Bronchial epithelial cell (primary cell): Measurements from ENCODE around the gene EBI3. TPM values are rescaled to one million over a fixed set of nuclear protein-coding genes. Genes with fewer than 3 reads are reported as not detected.
"Not testable (repeated sequence)": the region's sequence is repeated elsewhere in the genome, so short reads cannot be mapped to it uniquely, and the experiment has no call there.

Experiments
- DNase-seq: peaks from one replicate; pipeline ENCODE4 v3.0.0-alpha.2; 2010; ENCODE audit warnings: low read depth
- FAIRE-seq: peaks from 2 replicates; lab custom pipeline; 2011; peaks lifted over from hg19 to GRCh38; lab: Jason Lieb, UNC
- H3K27me3 ChIP-seq: 2 replicates; pipeline ENCODE4 v1.5.1; 2011; ENCODE audit warnings: low read length; ENCODE audit not compliant: control insufficient read depth, insufficient read depth
- H3K36me3 ChIP-seq: 2 replicates; pipeline ENCODE4 v1.5.1; 2011; ENCODE audit warnings: low read length; ENCODE audit not compliant: control insufficient read depth, insufficient read depth
- H3K4me3 ChIP-seq: 2 replicates; pipeline ENCODE4 v1.5.1; 2011; ENCODE audit warnings: mild to moderate bottlenecking, low read depth, low read length, control low read depth
- CTCF ChIP-seq: IDR thresholded peaks from 2 replicates; pipeline ENCODE4 v1.5.1; 2011; ENCODE audit warnings: mild to moderate bottlenecking, moderate library complexity, low read length, control low read depth, inconsistent platforms; ENCODE audit not compliant: insufficient read depth, severe bottlenecking
- total RNA-seq: library from RNA; depleted of rRNA; stranded (reverse); fragments of >200 nt; gene quantifications from 2 replicates; pipeline ENCODE4 v1.2.1, GENCODE V29; 2014

EBI3 gene
- total RNA-seq, 1 donor from 2014 or later: not detected

DNA sequence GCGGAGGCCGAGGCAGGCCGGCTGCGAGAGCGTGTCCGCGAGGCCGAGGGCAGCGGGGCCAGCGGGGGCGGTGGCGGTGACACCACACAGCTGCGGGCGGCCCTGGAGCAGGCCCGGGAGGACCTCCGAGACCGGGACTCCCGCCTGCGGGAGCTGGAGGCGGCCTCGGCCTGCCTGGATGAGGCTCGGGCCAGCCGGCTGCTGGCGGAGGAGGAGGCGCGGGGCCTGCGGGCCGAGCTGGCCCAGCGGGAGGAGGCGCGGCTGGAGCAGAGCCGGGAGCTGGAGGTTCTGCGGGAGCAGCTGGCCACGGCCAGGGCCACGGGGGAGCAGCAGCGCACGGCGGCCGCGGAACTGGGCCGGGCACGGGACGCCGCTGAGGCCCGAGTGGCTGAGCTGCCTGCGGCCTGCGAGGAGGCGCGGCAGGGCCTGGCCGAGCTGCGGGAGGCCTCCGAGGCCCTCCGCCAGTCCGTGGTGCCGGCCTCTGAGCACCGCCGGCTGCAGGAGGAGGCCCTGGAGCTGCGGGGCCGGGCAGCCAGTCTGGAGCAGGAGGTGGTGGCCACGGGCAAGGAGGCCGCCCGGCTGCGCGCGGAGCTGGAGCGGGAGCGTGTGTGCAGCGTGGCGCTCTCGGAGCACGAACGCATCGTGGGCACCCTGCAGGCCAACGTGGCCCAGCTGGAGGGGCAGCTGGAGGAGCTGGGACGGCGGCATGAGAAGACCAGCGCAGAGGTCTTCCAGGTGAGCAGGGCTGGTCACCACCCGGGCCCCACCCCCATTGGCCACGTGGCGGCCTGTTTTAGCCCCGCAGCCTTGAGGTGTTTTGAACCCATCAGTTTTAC lies 11.7 kb upstream of the EBI3 start:
- H3K4me3 ChIP-seq: no peak overlapping the region
- no peak for DNase-seq
- H3K27me3 ChIP-seq: no peaks in the 10 kb centered on the region
- FAIRE-seq: no peak
- H3K36me3 ChIP-seq: no peaks in the 10 kb centered on the region
- TF ChIP-seq CTCF: no peak

- DNase-seq, FAIRE-seq, H3K27me3 ChIP-seq, H3K36me3 ChIP-seq, H3K4me3 ChIP-seq: not testable (repeated sequence)
Measured at GRCh38 chr19:4218523-4218922, 10.8 kb upstream of the EBI3 start.

- H3K36me3 ChIP-seq: no peaks in the 10 kb centered on the region
- no peak overlapping the region for H3K4me3 ChIP-seq
- DNase-seq (no peak), FAIRE-seq (peak; percentile 32)
- H3K27me3 ChIP-seq: no peaks in the 10 kb centered on the region
- TF ChIP-seq CTCF: no peak
Measured at GRCh38 chr19:4220188-4220587, 9.1 kb upstream of the EBI3 start.

- TF ChIP-seq CTCF: no peak
- DNase-seq (no peak), FAIRE-seq (no peak)
- Histone ChIP-seq H3K36me3 (no peaks in the 10 kb centered on the region), H3K27me3 (no peaks in the 10 kb centered on the region), H3K4me3 (no peak overlapping the region)
Measured at GRCh38 chr19:4224470-4224869, 4.9 kb upstream of the EBI3 start.

DNA sequence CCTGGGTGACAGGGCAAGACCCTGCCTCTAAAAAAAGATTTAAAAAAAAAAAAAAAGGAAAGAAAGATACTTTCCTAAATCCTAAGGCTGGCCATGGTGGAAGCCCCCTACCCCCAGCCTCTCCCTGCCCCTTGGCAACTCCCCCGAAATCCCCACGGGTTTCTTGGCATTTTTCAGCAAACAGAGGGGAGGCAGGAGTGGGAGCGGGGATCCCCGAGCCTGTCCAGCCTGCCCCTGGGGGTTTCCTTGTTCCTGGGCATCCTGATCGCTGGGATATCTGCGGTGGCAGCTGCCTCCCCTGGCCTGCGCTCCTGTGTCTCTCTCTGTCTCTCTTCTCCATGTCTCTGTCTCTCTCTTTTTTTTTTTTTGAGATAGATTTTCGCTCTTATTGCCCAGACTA lies 3.4 kb upstream of the EBI3 start:
- FAIRE-seq: no peak
- no peak for TF ChIP-seq CTCF
- no peaks in the 10 kb centered on the region for H3K27me3 ChIP-seq

GRCh38 chr19:4227771-4228170 lies 1.6 kb upstream of the EBI3 start:
- no peak for DNase-seq
- FAIRE-seq: no peak
- Histone ChIP-seq H3K27me3 (no peaks in the 10 kb centered on the region), H3K36me3 (no peaks in the 10 kb centered on the region), H3K4me3 (no peak overlapping the region)
- no peak for TF ChIP-seq CTCF

More for the DNA sequence above, 3.4 kb upstream of the EBI3 start:
- Histone ChIP-seq H3K36me3 (no peaks in the 10 kb centered on the region), H3K4me3 (no peak overlapping the region)
- no peak for DNase-seq
